BJ (cell line): ENCODE data around the gene POU2F3. TPM values are rescaled to one million over a fixed set of nuclear protein-coding genes. Genes with fewer than 3 reads are reported as not detected.

ENCODE experiments used
- CTCF ChIA-PET: fragments of 350-600 bp; formaldehyde crosslinking; extraction: SDS; loops from one replicate; lab custom pipeline; 2021; ENCODE audit warnings: antibody characterized with exemption, inconsistent platforms; lab: Yijun Ruan, JAX
- POLR2A ChIA-PET: fragments of 300-600 bp; sonication (Branson Sonifier 250); formaldehyde crosslinking; extraction: SDS; loops from one replicate; lab custom pipeline; 2021; ENCODE audit warnings: antibody characterized with exemption; lab: Charles Lee
- DNase-seq: peaks from one replicate; pipeline ENCODE4 v3.0.0-alpha.2; 2011; ENCODE audit warnings: low read depth
- H3K27me3 ChIP-seq: 2 replicates; pipeline ENCODE4 v1.6.0; 2011; ENCODE audit warnings: low read length; ENCODE audit not compliant: control insufficient read depth, insufficient read depth
- H3K36me3 ChIP-seq: 2 replicates; pipeline ENCODE4 v1.5.1; 2011; ENCODE audit warnings: low read length; ENCODE audit not compliant: control insufficient read depth, insufficient read depth
- H3K4me3 ChIP-seq: 2 replicates; pipeline ENCODE4 v1.5.1; 2011; ENCODE audit warnings: low read depth, mild to moderate bottlenecking, control low read depth, low read length
- CTCF ChIP-seq: IDR thresholded peaks from 2 replicates; pipeline ENCODE4 v1.5.1; 2011; ENCODE audit warnings: low read depth, mild to moderate bottlenecking, control low read depth, inconsistent platforms, low read length, moderate library complexity; ENCODE audit not compliant: insufficient read depth
- polyA plus RNA-seq: library from polyadenylated mRNA; depleted of rRNA; stranded (reverse); fragments of >200 nt; gene quantifications from 2 replicates; pipeline ENCODE4 v1.2.3, GENCODE V29; 2011

The POU2F3 gene
- polyA plus RNA-seq, 1 experiment: 0.06 TPM

- Histone ChIP-seq H3K27me3 (peaks cover 3% of the 10 kb centered on the region; the same call in 1 of the 2 replicates), H3K36me3 (no peaks in the 10 kb centered on the region), H3K4me3 (no peak overlapping the region)
- CTCF ChIA-PET: interaction anchor here (0.6 to 1.4 kb wide), 3 partner anchors 75 to 829 kb away, joined by 3 read pairs; no protein-coding TSS in a partner anchor
- POLR2A ChIA-PET: no interaction called here
- no peak for DNase-seq
- TF ChIP-seq CTCF: no peak
Measured at GRCh38 chr11:120310870-120311269, 70.9 kb downstream of the POU2F3 start.

- no peak for TF ChIP-seq CTCF
- Histone ChIP-seq H3K27me3 (peaks cover 12% of the 10 kb centered on the region), H3K36me3 (no peaks in the 10 kb centered on the region), H3K4me3 (no peak overlapping the region)
- DNase-seq: no peak
- ChIA-PET POLR2A (no interaction called here), CTCF (interaction anchor here (0.9 to 2.3 kb wide), 3 partner anchors 8 to 15 kb away, joined by 3 to 12 read pairs (median 4); no protein-coding TSS in a partner anchor)
Measured at GRCh38 chr11:120314861-120315260, 74.9 kb downstream of the POU2F3 start.

- ChIA-PET POLR2A (interaction anchor here (0.6 kb wide), 1 partner anchor 18 kb away, joined by 3 read pairs; no protein-coding TSS in a partner anchor), CTCF (interaction anchor here (0.9 to 2.2 kb wide), 4 partner anchors 10 to 81 kb away, joined by 3 to 10 read pairs (median 4); no protein-coding TSS in a partner anchor)
- no peak overlapping the region for H3K4me3 ChIP-seq
- DNase-seq: no peak
- peaks cover 10% of the 10 kb centered on the region for H3K27me3 ChIP-seq
- TF ChIP-seq CTCF: no peak
- no peaks in the 10 kb centered on the region for H3K36me3 ChIP-seq
Measured at GRCh38 chr11:120316880-120317688, 77.1 kb downstream of the POU2F3 start.

- TF ChIP-seq CTCF: no peak
- POLR2A ChIA-PET: interaction anchor here (0.6 kb wide), 1 partner anchor 17 kb away, joined by 3 read pairs; no protein-coding TSS in a partner anchor
- CTCF ChIA-PET: interaction anchor here (0.6 to 2.2 kb wide), 6 partner anchors 8 to 82 kb away, joined by 3 to 10 read pairs (median 4); no protein-coding TSS in a partner anchor
- peaks cover 10% of the 10 kb centered on the region for H3K27me3 ChIP-seq
- H3K36me3 ChIP-seq: no peaks in the 10 kb centered on the region
- DNase-seq: no peak
- no peak overlapping the region for H3K4me3 ChIP-seq
Measured at GRCh38 chr11:120317689-120318480, 77.9 kb downstream of the POU2F3 start.
